ENCODE measurements around the gene SLC25A38. TPM values are rescaled to one million over a fixed set of nuclear protein-coding genes. Genes with fewer than 3 reads are reported as not detected.
A peak's percentile ranks its signal among the peaks of the same experiment; 100 is the strongest.

The SLC25A38 gene
- total and polyA plus RNA-seq, 9 of the 15 experiments (the other 6 are each of a cell fraction or from before 2014, with no cell fraction given): 13.5 to 51.1 (median 30.6) TPM

DNA sequence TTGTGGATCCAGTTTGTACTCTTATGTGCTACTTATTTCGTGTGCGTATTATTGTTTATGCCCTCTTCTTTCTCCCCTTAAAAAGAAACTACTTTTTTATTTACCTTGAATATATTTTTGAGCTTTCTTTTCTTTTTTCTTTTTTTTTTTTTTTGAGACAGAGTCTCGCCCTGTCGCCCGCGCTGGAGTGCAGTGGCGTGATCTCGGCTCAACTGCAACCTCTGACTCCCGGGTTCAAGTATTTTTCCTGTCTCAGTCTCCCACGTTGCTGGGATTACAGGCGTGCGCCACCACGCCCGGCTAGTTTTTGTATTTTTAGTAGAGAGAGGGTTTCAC, 1.5 kb downstream of the SLC25A38 start (continued):
- peak; percentile 37; the same call in 1 of the 2 replicates for TF ChIP-seq POLR2H (tag; IDR thresholded peaks at IDR 0.05; ENCODE audit: low read depth)
- TF ChIP-seq, protein P1, sequence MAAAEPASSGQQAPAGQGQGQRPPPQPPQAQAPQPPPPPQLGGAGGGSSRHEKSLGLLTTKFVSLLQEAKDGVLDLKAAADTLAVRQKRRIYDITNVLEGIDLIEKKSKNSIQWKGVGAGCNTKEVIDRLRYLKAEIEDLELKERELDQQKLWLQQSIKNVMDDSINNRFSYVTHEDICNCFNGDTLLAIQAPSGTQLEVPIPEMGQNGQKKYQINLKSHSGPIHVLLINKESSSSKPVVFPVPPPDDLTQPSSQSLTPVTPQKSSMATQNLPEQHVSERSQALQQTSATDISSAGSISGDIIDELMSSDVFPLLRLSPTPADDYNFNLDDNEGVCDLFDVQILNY (CRISPR knock-in tag; IDR thresholded peaks at IDR 0.05): no peak
- TF ChIP-seq ZNF512 (tag; IDR thresholded peaks at IDR 0.05): 0 out of 2 replicates have a peak, but pooled peaks have one; percentile 40
- no peak for TF ChIP-seq ZNF436 (CRISPR knock-in tag; IDR thresholded peaks at IDR 0.05)
- TF ChIP-seq JUN (IDR thresholded peaks at IDR 0.05; ENCODE audit: borderline replicate concordance, low read depth, low read length): no peak
- no peak for TF ChIP-seq JUN (CRISPR knock-in tag; IDR thresholded peaks at IDR 0.05; ENCODE audit: borderline replicate concordance)
- TF ChIP-seq, protein P2, sequence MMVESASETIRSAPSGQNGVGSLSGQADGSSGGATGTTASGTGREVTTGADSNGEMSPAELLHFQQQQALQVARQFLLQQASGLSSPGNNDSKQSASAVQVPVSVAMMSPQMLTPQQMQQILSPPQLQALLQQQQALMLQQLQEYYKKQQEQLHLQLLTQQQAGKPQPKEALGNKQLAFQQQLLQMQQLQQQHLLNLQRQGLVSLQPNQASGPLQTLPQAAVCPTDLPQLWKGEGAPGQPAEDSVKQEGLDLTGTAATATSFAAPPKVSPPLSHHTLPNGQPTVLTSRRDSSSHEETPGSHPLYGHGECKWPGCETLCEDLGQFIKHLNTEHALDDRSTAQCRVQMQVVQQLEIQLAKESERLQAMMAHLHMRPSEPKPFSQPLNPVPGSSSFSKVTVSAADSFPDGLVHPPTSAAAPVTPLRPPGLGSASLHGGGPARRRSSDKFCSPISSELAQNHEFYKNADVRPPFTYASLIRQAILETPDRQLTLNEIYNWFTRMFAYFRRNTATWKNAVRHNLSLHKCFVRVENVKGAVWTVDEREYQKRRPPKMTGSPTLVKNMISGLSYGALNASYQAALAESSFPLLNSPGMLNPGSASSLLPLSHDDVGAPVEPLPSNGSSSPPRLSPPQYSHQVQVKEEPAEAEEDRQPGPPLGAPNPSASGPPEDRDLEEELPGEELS (CRISPR knock-in tag; IDR thresholded peaks at IDR 0.05; ENCODE audit: borderline replicate concordance): no peak
- TF ChIP-seq, protein P3, sequence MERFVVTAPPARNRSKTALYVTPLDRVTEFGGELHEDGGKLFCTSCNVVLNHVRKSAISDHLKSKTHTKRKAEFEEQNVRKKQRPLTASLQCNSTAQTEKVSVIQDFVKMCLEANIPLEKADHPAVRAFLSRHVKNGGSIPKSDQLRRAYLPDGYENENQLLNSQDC (CRISPR knock-in tag; IDR thresholded peaks at IDR 0.05): no peak
- peak; percentile 67; the same call in 1 of the 2 replicates for TF ChIP-seq HLTF (IDR thresholded peaks at IDR 0.05)
- TF ChIP-seq TFAM (CRISPR knock-in tag; conservative IDR thresholded peaks at IDR 0.05): no peak
- TF ChIP-seq, protein P4, sequence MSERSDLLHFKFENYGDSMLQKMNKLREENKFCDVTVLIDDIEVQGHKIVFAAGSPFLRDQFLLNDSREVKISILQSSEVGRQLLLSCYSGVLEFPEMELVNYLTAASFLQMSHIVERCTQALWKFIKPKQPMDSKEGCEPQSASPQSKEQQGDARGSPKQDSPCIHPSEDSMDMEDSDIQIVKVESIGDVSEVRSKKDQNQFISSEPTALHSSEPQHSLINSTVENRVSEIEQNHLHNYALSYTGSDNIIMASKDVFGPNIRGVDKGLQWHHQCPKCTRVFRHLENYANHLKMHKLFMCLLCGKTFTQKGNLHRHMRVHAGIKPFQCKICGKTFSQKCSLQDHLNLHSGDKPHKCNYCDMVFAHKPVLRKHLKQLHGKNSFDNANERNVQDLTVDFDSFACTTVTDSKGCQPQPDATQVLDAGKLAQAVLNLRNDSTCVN (CRISPR knock-in tag; IDR thresholded peaks at IDR 0.05): no peak
- no peak for TF ChIP-seq TCF3 (CRISPR knock-in tag; IDR thresholded peaks at IDR 0.05)
- TF ChIP-seq CREB1 (IDR thresholded peaks at IDR 0.05): no peak
- no peak for TF ChIP-seq CREB1 (CRISPR knock-in tag; IDR thresholded peaks at IDR 0.05)
- no peak for TF ChIP-seq TCF7 (IDR thresholded peaks at IDR 0.05; ENCODE audit: borderline replicate concordance)
- TF ChIP-seq, protein P5, sequence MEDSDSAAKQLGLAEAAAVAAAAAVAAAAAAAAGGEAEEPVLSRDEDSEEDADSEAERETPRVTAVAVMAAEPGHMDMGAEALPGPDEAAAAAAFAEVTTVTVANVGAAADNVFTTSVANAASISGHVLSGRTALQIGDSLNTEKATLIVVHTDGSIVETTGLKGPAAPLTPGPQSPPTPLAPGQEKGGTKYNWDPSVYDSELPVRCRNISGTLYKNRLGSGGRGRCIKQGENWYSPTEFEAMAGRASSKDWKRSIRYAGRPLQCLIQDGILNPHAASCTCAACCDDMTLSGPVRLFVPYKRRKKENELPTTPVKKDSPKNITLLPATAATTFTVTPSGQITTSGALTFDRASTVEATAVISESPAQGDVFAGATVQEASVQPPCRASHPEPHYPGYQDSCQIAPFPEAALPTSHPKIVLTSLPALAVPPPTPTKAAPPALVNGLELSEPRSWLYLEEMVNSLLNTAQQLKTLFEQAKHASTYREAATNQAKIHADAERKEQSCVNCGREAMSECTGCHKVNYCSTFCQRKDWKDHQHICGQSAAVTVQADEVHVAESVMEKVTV (CRISPR knock-in tag; IDR thresholded peaks at IDR 0.05): no peak
- 0 out of 4 replicates have a peak, but pooled peaks of 1 of the 2 experiments have one; percentile 47 for TF ChIP-seq ARNT (IDR thresholded peaks at IDR 0.05)
- TF ChIP-seq, protein P6, sequence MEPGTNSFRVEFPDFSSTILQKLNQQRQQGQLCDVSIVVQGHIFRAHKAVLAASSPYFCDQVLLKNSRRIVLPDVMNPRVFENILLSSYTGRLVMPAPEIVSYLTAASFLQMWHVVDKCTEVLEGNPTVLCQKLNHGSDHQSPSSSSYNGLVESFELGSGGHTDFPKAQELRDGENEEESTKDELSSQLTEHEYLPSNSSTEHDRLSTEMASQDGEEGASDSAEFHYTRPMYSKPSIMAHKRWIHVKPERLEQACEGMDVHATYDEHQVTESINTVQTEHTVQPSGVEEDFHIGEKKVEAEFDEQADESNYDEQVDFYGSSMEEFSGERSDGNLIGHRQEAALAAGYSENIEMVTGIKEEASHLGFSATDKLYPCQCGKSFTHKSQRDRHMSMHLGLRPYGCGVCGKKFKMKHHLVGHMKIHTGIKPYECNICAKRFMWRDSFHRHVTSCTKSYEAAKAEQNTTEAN (CRISPR knock-in tag; IDR thresholded peaks at IDR 0.05): no peak

Data from K562 (cell line).